Sciatic nerve (tissue), 2 donors: Measurements from ENCODE around the gene FAM234A. TPM values are rescaled to one million over a fixed set of nuclear protein-coding genes. Genes with fewer than 3 reads are reported as not detected.
"Not testable (repeated sequence)": the region's sequence is repeated elsewhere in the genome, so short reads cannot be mapped to it uniquely, and the experiment has no call there.

Source experiments
- ATAC-seq: fragments of 200-7000 bp; cut with Tn5 transposase; one replicate; pipeline ENCODE4 v1.9.1; 2020; ENCODE audit warnings: mild to moderate bottlenecking, moderate library complexity
- DNase-seq: peaks from one replicate; pipeline ENCODE4 v3.0.0-alpha.2; 2020; ENCODE audit warnings: low spot score
- intact Hi-C: fragments of 100-400 bp; cut with DNase I; formaldehyde crosslinking; loops from one replicate; pipeline ENCODE4 v1.14.2; 2022
- total RNA-seq: library from RNA; stranded (reverse); fragmentation: NEBNext Ultra II Directional; extraction: Animal tissue kit (Norgen Biotek cat#: 25700); gene quantifications from one replicate; pipeline ENCODE4 v1.2.1, GENCODE V29; 2021
- donor health status: DM: no; HTN: no; CAD: no.
- donor health status: DM: no; HTN: no; CAD: no.

Gene FAM234A
- total RNA-seq, 1 donor from 2014 or later = 129 TPM

DNA sequence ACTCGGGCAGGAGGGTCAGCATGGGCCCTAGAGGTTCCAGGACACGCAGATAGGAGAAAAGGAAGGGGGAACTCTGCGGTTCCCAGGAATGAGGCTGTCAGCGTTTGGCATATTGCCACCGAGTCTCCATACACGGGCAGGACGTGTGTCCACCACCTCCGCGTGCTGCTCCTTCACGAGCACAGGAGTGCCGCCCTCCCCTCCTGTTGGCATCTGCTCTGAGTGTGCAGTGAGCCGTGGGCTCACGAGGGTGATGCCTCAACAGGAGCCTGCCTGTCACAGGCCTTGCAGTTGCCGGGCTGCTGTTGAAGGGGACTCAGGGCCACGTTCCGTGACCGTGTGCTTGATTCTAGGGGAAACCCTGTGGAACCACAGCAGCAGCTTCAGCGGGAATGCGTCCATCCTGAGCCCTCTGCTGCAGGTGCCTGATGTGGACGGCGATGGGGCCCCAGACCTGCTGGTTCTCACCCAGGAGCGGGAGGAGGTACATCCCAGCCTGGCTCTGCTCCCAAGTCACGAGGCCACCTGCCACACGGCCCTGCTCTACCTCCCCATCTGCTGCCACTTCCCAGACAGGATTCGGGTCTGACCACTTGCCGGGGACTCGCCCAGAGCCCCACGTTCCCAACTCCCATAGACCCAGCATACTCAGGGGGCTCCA is 26.5 kb downstream of the FAM234A start:
- intact Hi-C loops = no loop called here
- ATAC-seq = no peak
- no peak for DNase-seq

DNA sequence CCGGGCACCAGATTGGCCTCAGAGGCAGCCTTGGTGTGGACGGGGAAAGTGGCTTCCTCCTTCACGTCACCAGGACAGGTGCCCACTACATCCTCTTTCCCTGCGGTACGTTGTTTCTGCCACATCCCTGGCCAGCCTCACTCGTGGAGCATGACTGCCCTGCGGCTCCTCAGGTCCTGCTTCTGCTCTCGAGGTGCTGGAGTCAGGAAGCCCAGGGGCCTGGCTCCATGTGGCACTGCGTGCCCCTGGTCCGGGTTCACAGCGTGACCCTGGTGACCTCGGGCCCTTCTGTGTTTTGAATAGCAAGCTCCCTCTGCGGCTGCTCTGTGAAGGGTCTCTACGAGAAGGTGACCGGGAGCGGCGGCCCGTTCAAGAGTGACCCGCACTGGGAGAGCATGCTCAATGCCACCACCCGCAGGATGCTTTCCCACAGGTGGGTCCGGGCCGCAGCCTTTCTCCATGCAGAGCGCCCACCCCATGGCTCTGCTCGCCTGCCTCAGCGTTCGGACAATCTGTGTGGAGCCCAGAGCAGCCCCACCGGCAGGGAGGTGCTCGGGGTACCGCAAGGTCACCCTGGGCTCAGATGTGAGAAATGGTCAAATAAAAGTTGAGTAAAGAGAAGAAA is 27.6 kb downstream of the FAM234A start:
- intact Hi-C loops = no loop called here

DNA sequence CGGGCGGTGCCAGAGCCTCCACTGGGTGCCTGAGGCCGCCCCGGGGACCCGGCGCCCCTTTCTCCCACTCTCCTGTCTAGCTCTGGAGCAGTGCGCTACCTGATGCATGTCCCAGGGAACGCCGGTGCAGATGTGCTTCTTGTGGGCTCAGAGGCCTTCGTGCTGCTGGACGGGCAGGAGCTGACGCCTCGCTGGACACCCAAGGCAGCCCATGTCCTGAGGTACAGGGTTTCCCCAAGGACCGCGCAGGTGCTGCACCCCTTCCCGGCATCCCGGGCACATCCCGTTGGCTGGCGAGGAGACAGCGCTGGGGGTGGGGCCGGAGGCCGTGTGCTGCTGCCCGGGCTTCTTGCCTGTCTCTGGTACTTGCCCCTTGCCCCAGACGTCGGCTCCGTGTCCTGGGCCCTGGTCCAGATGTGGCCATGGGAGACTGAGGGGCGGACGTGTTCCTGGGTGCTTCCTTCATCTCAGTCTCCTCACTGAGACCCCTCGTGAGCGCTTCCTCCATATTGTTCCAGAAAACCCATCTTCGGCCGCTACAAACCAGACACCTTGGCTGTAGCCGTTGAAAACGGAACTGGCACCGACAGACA is 28.7 kb downstream of the FAM234A start:
- DNase-seq (no peak), ATAC-seq (no peak)
- intact Hi-C loops = no loop called here

More for the DNA sequence above, 27.6 kb downstream of the FAM234A start:
- DNase-seq (no peak), ATAC-seq (no peak)

DNA sequence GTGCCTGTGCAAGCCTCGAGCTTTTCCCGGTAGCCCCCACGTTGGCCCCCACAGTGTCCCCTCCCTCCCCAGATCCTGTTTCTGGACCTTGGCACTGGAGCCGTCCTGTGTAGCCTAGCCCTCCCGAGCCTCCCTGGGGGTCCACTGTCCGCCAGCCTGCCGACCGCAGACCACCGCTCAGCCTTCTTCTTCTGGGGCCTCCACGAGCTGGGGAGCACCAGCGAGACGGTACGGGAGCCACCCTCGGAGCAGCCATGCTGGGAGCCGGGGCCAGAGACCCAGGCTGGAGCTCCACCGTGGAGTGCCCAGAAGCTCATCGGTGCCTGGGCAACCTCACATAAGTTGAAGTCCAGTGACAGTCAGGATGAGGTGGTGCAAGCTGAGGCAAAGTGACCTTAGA is 29.3 kb downstream of the FAM234A start:
- intact Hi-C loops = no loop called here
- DNase-seq = no peak
- no peak for ATAC-seq

DNA sequence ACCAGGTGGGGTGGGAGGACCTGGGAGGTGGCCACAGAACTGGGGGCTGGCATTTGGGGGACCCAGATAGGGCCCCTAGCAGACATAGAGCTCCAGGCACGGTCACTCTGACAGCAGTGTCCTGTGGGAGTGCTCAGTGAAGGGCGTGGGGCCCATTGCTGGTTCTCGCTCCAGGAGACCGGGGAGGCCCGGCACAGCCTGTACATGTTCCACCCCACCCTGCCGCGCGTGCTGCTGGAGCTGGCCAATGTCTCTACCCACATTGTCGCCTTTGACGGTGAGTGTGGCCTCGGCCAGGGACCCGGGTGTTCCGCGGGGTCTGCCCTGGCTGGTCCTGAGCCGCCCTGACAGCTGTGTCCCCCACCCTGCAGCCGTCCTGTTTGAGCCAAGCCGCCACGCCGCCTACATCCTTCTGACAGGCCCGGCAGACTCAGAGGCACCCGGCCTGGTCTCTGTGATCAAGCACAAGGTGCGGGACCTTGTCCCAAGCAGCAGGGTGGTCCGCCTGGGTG is 29.9 kb downstream of the FAM234A start:
- DNase-seq (no peak), ATAC-seq (no peak)
- intact Hi-C loops = no loop called here

DNA sequence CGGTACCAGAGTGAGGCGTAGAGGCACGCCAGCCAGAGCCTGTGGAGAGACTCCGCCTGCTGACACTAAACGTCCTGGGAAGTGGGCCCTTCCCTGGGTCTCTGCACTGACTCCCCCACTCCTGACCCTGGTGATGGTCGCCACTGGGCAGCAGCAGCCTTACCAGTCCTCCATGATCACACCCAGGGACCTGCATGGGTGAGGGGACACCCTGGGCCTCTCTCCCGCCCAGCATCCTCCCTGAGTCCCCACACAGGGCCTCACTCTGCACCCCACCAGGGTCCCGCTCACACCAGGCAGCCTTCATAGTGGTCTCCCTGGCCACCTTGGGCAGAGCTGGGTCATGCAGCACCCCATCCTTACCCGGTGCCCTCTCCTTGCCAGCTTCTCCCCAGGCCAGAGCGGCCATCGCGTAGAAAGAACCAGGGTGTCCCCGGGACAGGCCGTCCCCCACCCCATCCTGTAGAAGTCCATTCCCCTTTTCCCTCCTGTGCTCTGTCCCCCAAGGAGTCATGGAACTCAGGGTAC is 30.4 kb downstream of the FAM234A start:
- DNase-seq (no peak), ATAC-seq (no peak)
- intact Hi-C loops = no loop called here

DNA sequence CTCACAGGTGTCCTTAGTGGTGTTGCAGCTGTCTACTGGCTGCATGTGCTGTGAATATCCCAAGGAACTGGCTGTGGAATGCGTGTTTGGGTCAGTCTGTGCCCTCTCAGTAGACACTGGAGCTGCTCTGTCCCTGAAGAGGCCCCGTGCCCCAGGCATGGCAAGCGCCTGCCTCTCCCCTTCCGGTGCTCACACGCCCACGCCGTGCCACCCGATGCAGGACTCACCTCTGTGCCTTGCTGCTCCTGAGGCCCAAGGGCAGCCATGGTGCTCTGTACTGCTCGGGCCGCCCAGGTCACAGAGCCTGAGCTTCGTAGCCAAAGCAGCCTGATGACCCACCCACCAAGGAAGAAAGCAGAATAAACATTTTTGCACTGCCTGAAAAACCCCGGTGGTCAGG is 31.1 kb downstream of the FAM234A start:
- intact Hi-C loops = no loop called here
- no peak for DNase-seq
- peak; percentile 17 for ATAC-seq

DNA sequence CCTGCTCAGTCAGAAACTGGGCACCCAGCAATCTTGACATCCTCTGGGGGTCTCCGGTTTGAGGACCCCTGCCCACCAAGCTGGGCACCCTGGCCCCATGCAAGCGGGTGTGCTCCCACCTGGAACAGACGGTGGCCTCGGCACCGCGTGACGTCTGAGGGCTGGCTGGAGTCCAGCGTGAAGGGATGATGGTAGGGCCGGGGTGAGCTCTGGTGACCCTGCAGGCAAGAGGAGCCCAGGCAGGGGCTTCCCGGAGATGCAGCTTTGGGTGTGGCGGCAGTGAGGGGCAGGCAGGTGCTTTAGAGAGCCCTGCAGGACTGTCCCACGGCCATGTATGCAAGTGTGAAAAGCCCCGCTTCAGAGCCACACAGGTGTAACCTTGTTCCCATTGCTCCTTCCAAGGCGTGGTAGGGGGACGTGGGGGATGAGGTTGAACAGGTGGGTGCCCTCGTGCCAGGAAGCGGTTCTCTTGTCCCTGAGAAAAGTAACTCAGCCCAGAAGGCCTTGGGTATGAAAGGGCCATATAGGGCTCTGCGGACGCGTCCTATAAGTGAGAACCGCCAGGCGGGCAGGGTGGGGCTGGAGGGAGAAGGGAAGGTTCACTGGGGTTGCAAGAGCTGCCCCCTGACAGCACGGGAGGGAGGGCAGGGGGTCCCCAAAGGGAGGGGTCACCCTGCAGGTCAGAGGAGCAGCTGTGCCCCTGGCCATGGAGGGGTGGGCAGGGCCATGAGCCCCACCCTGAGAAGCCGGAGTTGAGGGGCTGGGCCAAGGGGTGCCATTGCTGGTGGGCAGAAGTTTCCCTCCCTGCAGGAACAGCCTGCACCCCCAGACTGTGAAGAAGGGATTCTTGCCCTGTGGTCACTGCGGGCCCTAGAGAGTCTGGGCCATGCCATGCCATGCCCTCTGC is 31.9 kb downstream of the FAM234A start:
- intact Hi-C loops = no loop called here
- ATAC-seq (no peak), DNase-seq (no peak)

DNA sequence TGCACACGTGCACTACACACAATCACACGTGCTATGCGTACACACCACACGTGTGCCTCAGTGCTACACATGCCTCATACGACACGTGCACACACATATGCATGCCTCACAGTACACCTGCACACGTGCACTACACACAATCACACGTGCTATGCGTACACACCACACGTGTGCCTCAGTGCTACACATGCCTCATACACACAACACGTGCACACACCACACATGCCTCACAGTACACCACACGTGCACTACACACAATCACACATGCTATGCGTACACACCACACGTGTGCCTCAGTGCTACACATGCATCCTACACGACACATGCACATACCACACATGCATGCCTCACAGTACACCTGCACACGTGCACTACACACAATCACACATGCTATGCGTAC is 32.9 kb downstream of the FAM234A start:
- DNase-seq, intact Hi-C loops, ATAC-seq: not testable (repeated sequence)

DNA sequence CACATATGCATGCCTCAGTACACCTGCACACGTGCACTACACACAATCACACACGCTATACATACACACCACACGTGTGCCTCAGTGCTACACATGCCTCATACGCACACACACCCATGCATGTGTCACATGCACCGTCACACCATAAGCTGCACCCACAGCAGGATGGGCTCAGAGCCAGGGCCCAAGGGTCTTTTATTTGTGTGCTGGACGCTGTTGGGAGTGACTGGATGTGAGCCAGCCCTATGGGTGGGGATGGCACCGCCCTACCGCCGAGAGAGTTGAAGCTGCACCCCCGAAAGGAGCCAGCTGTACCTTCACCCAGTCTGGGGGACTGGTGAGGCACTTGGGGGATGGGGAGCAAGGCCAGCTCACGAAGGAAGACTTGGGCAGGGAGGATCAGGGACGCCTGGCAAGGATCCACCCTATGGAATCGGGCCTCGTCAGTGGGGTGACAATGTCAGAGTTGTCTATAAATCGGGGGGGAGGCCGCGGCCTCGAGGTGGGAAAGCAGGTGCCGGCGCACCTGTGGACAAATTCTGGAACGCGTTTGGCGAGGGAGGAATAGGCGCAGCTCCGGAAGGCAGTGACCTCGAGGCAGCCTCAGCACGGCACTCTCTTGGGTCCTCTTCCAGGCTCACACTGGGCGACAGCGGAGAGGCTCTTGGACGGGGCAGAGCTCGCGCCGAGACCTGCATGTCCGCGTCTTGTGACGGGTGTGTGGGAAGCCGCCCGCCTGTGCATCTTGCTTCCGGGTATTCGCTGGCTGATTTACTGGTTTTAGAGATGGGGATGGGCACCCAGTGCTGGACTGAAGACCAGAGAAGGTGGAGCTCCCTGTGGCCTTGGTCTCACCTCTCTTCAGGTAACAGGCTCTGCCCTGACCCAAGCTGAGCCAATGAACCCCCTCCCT is 33.8 kb downstream of the FAM234A start:
- ATAC-seq = no peak
- intact Hi-C loops = no loop called here
- DNase-seq = no peak

DNA sequence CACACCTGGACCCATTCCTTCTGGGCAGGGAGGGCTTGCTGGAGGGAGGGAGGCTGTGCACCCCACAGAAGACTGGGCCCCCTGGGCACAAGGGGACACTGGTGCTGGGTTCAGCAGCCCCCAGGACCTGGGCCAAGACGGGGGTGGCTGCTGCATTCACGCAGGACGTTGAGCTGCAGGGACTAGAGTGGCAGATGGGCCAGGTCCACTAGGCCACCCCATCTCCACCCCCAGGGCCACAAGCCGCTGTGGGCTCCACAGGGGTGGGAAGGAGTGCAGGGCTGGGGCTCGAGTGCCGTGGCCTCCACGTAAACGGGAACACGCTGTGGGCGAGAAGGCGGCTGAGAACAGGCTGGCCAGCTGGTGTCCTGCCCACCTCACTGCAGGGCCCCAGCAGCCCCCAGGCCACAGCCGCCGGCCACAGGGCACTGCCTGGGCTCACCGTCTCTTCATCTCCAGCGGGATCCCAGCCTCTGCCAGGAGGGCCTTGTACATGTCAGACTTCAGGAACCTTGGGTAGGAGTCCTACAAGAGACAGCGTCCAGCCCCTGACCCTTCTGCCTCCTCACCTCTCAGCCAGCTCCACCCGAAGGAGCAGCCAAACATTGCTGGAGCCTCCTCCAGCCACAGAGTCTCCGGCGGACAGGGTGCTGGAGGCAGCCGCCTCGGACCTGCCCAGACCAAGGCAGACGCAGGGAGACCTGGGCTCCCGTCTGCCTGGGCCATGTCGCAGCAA is 34.6 kb downstream of the FAM234A start:
- DNase-seq (no peak), ATAC-seq (no peak)
- intact Hi-C loops = no loop called here

DNA sequence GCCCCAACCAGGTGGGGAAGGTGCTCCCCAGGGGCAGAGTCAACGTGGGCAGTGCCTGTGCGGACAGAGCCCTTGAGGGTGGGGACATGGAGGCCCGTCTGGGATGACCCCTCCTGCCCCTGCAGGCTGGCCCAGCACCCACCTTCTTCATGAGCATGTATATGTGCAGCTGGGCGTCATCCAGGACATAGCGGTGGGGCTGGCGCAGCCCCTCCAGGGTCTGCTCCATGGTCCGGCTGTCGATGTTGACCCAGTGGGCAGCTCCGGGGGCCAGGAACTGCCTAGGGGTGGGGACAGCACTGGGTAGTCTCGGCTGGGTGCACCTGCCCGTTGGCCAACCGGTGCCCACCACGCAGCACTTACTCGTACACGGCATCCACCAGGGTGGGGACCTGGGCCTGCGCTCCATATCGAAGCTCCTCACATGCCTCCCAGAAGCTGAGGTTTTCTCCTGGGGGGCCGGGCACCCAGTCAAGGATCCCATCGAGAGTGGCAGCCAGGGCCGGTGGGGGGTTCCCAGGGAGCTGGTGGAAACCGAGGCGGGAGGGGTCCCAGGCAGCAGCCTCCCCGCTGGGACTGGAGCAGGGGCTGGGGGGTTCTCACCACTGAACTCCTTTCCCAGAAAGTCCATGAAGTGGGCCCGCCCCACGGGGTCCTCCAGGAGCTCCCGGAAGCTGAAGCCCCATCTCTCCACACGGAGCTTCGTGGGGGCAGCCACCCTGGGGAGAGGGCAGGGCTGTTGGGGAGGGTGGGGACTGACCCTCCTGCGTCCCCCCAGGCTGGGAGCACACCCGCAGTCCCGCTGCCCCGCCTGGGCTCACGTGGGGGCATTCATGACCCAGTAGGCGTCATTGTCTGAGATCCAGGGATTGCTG is 36.0 kb downstream of the FAM234A start:
- ATAC-seq = no peak
- no peak for DNase-seq
- intact Hi-C loops = no loop called here

DNA sequence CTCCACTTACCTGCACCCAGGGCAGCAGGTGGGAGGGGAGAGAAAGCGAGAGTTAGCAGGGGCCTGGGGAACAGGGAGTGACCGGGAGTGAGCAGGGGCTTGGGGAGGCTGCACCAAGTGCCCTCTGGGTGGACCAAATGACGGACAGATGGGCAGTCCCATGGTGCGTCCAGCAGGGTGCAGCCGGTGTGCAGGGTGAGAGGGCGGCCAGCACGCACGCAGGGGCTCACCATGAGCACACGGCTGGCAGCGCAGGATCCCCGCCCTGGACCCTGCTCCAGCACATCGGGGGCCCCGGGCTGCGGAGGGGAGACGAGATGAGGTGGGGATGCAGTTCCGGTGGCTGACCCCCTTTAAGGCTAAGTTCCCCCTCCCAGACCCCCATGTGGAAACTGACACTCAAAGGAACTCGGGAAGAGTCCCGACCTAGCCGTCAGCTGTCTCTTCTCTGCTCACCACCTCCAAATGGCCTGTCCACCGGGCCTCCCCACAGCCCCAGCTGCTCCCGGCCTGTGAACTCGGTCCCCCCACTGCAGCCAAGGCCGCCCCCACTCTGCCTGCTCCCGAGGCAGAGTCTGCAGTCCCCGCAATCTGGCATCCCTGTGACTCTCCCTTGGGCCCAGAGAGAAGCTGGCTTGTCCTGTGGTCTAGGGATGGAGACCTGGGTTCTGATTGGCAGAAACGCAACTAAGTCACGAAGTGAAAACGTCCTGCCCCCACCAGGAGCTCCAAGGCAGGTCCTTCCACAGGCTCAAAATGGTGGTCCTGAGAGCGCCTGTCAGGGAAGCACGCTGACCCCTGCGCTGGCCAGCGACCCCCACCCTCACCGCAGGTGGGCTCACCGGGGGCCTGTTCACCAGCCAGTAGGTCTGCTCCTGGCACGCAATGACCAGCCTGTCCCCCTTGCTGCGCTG is 38.3 kb downstream of the FAM234A start:
- intact Hi-C loops = no loop called here
- ATAC-seq (no peak), DNase-seq (no peak)

DNA sequence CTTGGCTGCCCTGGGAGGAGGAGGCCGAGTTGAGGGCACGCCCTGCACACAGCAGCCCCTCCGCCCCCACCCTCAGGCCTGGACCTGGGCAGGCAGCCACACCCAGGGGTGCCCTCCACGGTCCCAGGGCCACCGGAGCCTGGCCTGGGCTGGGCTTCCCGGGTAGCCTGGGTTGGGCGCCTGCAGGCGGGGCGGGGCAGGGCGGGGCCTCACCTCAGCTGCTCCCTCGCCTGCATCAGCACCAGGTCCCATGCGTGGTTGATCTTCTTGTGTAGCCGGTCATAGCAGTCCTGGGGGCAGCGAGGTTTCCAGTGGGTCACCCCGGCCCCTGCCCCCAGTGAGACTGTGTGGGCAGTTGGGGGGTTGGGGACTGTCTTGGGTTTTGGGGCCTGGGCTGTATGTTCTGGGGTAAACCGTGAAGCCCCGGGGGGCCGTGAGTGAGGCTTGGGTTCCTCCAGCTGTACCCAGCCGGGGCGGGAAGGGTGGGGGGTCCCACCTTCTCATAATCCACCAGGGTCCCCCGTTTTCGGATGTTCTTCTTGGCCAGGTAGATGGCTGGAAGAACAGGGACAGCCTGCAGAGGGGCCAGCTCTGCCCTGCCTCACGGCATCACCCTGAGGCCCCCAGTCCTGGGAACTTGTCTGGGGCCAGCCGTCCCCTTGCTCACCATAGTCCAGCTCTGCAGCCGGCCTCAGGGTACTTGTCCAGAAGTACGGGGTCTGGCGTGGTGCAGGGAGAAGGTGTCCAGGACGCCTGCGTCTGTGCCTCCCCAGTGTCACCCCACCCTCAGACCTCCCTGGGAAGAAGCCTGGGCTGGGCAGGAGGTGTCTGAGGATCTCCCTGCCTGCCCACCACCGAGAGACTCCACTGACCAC is 39.2 kb downstream of the FAM234A start:
- ATAC-seq = no peak
- intact Hi-C loops = no loop called here
- DNase-seq = no peak
